HG02973 (cell line): ENCODE results near the gene MAP1LC3A.

Experiments
- ATAC-seq: cut with Tn5 transposase; IDR thresholded peaks from one replicate; pipeline ENCODE4 v1.9.1; 2021; ENCODE audit warnings: moderate library complexity; ENCODE audit not compliant: unreplicated experiment

MAP1LC3A gene

DNA sequence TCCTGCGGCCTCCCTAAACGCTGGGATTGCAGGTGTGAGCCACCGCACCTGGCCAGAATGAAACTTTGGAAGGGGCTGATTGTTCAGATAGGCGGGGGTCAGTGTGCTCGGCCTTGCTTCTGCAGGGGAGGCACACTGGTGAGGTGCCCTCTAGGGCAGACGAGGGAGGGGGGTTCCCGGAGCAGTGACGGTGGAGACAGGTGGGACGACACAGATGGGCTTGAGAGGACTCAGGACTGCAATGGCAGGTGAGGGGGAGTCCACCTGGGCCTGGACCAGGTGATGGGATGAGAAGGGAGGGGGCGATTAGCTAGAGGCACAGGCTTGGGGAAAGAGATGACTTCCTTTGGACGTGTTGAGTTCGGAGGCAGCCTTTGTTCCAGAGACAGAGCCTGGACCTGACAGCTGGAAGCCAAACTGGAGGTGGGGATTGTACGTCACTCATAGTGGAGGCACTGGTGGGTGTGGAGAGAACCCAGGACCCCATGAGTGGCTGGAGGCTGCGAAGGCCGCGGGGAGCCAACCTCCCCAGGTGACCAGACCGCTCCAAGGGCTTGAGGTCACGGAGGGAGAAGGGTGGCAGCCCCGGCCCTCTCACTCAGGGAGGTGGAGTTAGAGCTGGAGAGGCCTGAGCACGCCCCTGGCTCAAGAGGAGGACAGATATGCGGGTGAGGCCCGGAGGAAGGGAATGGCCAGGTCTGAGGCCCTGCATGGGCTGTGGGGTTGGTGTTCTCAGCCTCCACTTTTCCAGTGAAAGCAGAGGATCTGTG, 10.5 kb upstream of the MAP1LC3A start:
- ATAC-seq, result no peak

DNA sequence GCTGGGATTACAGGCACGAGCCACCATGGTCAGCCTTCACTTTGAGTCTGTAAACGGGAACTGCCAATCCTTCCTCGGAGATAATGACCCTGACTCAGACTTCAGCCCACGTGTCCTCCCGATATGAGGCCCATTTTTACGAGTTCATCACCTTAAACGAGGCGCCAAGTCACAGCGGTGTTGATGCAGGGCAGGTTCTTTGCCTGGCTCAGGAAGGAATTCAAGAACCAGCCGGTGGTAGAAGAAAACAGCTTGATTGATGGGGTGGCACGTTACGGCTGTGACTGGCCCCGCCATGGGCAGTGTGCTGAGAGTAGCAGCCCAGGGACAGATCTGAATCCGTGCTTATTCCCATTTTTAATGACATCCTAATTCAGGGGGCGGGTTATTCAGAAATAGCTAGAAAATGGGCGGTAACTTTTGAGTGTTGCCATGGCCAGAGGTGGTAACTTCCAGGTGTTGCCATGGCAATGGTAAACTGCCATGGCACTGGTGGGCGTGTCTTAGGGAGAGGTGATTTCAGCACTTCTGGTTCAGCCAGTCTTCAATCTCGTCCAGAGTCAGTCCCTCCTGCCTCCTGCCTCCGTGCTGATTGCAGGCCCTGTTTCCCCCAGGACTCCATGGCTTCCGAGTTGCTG, 9.1 kb upstream of the MAP1LC3A start:
- no peak for ATAC-seq

DNA sequence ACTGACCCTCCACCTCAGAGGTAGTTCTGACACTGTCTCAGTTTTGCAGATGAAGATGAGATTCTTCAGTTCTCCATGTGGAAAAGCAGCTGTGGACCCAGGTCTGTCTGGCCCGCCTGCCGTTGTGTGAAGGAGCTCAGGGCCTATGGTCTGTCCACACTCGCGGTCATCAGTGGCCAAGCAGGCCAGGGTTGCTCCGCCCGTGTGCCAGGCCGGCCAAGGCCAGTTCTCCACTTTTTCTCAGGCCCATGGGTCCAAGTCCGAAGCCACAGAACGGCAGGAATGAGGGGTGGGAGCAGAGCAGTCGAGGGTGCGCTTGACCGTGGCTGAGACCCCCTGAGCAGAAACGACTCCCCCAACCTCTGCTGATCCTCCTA, 8.6 kb upstream of the MAP1LC3A start:
- no peak for ATAC-seq

DNA sequence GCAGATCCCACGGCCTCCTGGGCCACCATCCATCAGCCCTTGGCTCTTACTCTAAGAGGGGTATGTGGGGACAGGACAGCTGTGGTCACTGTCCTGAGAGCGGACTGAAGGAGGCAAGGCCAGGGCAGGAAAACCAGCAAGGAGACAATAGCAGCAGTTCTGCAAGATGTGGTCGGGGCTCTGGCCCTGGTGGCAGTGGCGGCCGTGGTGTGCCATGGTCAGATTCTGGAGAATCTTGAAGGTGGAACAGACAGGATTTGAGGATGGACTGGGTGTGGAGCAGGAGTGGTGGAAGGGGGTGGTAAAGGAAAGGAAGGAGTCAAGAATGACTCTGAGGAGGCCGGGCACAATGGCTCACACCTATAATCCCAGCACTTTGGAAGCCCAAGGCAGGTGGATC, 5.9 kb upstream of the MAP1LC3A start:
- ATAC-seq, result no peak

DNA sequence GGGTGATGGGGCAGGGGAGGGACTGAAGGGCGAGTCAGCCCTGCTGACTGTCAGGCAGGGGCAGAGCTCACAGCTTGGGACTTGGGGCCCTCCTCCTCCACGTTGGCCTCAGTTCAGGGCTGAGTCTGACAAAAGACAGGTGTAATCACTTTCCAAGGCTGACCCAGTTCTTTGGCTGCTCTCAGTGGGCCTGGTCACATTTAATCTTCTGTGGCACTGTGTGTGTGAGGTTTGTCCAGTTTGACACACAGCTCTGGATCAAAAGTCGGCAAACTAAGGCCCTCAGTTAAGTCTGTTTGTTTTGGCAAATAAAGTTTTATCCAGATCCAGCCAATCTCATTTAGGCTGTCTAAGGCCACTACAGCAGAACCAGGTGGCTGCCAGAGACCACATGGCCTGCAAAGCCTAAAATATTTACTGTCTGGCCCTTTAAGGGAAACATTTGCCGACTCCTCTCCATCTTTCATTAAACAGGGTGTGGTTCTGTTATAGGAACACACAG, 5.1 kb upstream of the MAP1LC3A start:
- ATAC-seq, result no peak

DNA sequence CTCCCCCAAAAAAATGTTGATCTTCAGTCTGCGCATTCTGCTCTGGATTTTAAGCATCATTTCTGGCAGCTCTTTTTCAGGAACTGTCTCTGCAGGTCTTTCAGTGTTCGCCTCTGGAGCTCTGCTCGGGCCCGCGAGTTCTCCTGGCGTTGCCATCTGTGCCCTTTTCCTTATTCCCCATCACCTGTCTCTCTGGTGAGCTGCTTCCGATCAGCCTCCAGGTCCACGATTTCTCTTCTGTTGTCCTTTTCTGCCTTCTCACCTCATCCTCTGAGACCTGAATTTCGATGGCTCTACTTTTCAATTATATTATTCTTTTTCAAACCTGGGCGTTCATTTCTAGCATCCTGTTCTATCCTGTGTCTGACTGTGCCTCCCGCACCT, 590 bp upstream of the MAP1LC3A start:
- no peak for ATAC-seq

DNA sequence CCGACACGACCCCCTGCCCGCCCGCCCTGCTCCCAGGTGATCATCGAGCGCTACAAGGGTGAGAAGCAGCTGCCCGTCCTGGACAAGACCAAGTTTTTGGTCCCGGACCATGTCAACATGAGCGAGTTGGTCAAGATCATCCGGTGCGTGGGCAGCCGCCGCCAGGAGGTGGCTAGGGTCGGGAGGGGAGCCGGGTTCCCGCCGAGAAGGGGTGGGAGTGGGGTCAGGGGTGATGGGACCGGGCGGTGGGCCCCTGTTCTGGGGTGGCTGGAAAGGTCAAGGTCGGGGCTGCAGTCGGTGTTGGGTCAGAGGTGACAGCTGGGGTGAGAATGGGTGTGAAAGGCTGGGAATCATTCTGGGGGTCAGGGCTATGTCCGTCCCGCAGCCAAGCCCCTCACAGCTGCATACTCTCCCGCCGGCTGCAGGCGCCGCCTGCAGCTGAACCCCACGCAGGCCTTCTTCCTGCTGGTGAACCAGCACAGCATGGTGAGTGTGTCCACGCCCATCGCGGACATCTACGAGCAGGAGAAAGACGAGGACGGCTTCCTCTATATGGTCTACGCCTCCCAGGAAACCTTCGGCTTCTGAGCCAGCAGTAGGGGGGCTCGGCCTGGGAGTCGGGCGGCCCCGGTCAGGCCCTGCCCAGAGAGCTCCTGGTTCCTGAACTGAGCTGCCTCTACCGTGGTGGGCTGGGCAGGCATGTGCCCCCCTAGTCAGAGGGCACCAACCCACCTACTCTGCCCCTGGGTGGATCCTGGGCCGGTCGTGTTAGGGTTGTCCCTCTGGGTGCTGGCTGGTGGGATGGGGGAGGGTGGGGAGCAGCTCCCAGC, 1.0 kb downstream of the MAP1LC3A start:
- ATAC-seq, result no peak

DNA sequence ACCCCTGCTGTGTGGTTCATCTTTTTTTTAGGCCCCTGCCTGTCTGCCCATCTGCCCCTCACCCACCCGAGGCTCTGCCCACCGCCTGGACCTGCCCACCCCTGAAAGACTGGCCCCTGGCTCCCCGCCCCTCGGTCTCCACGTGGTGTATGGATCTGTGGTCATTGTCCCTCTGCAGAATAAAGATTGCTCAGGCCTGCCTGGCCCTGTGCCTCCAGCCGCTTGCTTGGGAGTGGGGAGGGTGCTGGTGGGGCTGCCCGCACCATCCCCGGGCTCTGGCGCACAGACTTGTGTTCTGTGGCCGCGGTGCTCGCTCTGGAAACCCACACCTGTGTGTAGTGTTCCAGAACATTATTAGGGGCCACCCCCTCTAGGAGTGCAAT, 1.6 kb downstream of the MAP1LC3A start:
- no peak for ATAC-seq

DNA sequence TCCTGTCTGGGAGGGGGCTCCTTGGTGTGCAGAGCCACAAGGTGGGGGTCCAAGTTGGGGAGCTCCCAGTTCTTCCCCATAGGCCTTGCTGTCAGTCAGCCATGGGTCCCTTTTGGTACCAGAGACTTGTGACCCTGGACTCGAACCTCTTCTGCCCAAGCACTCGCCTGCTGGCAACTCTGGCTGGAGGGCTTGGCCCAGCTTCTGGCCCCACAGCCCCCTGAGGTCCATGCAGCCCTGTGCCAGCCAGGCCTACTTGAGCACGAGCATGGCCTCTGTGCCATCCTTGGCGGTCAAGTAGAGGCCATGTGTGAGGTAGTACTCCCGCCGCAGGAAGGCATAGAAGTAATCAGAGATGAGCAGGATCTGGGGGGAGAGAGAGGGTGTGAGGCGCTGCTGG, 2.1 kb downstream of the MAP1LC3A start:
- no peak for ATAC-seq

DNA sequence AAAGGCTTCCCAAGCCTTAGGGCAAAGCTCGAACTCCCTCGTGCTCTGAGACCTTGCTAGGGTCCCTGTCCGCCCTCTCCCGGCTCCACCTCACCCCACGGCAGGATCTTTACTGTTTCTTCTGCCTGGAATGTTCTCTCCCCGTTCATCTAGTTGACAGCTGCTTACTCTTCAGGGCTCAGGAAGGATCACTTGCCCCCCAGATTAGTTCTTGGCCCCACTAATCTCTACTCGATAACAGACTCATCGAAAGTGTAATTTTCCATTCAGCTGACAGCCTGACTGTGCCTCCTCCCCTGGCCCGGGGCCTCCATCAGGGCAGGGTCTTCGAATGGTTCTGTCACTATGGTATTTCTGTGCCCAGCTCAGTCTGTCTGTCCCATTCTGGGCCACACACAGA, 3.1 kb downstream of the MAP1LC3A start:
- no peak for ATAC-seq

DNA sequence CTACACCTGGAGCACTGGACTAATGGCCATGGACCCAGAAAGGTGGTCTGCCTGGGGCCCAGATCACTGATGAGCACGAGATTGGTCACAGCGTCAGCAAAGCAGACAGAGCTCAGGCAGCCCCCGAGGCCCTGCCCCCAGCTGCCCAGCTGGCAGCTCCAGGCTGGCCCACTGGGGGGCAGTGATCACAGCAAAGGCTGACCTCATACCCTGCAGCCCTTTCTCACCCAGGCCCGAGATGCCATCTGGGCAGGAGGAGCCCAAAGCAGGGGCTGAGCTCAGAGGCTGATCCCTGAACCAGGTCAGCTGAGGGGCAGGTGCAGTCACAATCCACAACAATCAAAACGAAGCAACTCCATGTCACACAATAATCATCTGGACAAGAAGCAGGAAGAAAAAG, 4.1 kb downstream of the MAP1LC3A start:
- no peak for ATAC-seq

DNA sequence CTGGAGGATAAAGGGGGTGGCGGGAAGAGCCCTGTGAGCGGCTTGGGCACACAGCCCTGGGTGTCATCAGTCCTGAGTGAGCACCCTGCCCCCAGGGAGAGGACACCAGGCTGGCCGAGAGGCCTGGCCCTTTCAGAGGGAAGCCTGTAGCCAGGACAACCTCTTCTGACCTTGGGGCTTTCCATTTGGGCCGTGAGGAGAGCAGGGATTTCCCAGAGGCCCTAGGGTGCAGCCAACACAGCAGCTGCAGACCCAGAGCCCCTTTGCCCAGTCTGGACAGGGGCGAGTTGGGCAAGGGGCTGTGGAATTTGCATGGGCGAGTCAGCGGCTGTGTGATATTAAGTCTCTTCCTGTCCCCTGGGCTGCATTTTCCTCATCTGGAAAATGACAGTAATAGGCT, 6.3 kb downstream of the MAP1LC3A start:
- ATAC-seq, result no peak

DNA sequence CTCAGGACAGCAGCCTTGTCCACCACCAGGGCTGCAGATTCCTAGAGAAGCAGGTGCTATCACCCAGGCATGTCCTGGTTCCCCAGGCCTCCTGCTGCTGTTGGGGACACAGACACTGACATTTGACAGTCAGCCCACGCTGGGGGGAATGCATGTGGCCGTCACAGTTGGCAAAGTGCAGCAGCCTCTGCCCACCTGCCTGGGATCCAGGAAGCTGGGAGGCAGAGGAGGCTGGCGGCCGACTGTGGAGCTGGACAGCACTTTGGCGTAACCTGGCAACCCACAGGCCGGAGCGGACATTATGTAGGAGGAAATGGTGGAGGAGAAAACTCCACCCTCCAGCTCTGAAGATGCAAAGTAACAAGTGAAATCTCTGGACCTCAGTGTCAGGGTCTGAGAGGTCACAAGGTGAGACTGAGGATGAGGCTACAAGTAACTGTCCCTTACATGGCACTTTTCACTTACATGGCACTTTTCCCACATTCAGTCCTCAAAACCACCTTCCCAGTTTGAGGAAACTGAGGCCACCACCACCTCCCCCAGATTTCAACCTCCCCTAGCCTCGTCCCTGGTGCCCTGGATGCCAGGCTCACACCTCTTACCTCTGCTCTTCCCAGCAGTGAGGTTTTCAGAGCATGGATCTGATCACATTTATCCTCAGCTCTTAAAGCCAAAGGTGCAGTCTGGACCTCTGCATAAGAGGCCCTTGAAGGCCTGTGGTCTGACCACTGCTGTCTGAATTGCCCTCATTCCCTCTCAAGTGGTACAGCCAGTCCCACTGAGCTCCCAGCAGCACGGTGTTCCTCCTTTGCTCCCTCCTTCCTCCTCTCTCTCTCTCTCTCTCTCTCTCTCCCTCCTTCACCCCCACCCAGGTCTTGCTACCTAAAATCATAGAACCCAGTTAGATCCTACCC, 8.7 kb downstream of the MAP1LC3A start:
- ATAC-seq, result no peak

DNA sequence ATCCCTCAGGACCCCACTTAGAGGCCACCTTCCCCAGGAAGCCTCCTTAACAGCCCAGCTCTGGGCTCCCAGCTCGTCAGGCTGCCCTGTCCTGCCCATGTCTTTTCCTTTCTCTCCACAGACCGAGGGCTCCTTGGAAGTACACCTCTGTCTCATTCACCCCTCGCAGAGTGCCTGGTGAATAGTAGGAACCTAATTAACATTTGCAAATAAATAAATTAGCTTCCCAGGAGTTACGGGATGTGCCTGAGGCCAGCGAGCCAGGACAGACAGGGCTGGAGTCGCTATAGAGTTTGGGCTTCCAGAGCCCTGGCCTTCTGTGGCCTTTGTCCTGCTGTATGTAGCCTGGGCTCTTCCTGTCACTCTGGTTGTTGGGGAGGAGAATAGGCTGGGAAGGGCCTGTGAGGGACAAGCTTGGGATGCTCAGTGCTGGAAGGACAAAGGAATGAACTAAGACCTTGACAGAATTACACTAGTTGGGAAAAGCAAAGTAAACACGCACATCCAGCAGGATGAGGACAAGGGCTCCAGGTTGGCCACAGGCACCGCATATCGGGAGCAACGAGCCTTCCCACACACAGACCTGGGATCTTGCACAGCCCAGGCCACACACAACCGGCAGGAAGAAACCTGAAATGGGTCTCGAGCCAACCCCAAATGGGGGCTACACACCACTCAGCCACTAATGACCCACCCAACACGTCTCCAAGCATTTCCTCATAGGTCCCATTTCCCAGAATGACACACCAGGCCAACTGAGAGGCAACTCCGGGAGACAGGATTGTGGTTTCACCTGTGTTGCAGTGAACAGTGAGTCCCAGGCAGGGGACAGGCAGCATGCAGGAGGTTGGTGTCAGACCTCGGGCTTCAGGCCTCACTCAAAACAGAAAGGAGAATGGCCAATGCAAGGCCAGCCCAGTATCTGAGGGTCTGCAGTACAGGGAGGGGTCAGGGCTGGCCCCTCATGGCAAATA, 9.7 kb downstream of the MAP1LC3A start:
- ATAC-seq, result no peak

DNA sequence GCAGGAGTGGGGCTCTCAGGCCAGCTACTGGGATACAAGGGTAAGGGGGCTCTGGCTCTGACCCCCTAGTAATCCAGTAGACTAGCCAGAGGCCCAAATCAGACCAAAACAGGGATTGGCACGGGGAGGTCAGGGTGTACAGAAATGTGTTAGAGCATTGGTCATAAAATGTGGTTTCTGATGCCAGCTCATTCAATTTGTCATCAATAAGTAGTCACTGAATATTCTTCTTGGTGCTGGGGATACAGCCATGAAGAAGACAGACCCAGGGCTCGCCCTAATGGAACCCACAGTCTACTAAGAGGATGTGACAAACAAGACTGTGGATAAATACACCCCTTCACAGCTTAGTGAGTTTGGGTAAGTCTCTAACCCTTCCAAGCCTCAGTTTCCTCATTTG, 11.1 kb downstream of the MAP1LC3A start:
- no peak for ATAC-seq

DNA sequence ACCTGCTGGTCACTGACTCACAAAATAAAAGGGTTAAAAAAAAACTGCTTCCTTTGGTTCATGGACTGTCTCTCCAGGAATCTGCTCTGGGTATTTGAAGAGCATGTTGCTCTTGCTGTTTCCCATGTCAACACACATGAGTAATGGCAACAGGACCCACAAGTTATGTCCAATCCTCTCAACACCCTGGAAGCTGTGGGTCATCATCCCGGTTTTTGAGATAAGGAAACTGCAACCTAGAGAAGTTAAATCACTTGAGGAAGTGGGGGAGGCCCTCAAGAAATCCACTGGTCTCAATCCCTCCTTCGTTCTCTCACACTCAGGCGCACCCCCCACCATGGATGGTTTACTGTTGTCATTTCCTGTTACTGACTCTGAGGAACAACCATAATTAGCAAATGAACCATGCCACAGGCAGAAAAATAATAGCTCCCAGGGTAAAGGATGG, 12.4 kb downstream of the MAP1LC3A start:
- no peak for ATAC-seq

DNA sequence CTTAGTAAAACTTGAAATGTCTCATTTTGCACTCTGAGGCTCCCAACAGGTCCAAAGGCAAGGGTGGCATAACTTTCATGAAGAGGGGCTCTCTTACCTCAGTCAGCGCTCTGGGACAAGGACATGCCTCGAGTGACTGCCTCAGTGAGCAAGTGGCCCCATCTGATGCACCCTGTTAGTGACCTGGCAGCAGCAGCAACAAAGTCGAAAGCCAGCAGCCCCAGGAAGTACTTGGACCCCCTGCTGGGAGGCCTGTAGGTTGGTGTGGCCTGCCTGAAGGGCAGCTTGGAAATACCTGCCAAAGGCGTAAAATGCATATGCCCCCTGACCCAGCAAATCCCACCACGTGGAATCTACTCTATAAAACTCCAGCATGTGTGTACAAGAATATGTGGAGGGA, 13.2 kb downstream of the MAP1LC3A start:
- no peak for ATAC-seq

DNA sequence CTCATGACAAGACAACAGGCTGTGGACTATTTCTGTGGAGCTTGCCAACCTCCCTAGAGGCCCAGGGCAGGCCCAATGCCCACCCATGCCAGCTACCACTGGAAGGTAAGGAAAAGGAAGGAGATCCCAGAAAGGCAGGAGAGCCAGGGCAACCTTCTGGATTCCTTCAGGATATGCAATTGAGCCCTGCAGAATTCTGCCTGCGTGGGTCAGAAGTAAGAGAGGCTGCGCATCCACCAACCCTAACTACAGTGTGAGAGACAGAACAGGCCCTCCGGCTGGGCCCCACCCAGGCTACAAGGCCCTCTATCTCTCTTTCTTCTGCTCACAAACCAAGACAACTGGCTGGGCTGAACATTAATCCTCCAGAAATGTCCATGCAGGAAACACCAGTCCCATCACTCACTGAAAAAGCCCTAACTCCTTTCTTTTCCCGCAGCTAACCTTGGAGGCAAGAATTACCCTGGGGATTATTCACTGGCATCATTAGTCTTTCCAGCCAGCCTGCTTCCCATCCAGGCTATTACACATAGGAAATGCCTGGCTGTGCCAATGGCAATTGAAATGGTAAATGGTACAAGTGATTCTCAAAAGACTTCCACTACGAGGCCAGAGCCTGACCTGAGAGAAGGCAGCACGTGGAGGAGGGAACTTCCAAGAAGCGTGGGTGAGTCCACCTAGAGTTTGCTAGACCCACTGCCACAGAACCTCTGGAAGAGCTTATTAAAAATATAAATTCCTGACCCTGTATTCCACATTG, 15.2 kb downstream of the MAP1LC3A start:
- no peak for ATAC-seq

DNA sequence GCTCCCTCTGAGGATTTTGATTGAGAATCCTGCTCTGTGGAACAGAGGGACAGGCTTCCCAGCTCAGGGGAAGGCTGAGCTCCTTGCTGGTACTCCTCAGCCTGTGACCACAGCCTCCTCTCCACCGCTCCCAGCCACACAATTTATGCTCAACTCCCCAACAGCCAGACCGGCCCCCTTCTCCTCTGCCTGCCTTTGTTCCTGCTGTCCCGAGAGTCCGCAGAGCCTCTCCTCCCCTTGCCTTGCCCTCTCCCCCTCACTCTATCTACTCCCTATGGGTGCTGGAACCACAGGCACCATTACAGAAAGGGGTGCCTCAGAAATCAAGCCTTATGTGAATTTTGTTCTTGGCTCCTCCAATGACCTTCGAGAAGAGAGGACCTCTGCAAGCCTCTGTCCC, 15.9 kb downstream of the MAP1LC3A start:
- ATAC-seq, result no peak
